ENCODE results near the gene TIMM21. TPM values are rescaled to one million over a fixed set of nuclear protein-coding genes. Genes with fewer than 3 reads are reported as not detected.

Gene TIMM21
- total RNA-seq, 1 experiment from 2014 or later: 82.0 TPM

DNA sequence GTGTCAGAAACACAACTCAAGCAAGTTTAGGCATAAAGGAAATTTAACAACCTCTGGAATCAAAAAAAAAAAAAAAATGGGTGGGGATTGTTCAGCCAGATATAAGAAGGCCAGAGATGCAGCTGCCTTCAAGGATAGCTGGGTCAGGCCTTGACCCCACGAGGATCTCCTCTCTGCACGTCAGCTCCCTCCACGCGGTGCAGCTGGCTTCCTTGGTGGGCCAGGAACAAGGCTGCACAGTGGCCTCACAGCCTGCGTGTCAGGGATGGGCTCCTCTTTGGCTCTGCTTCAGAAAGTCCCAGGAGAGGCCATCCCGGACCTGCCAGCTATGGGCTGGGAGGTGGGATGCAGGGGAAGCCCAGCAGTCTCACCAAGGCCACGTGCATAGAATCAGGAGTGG is 55.5 kb downstream of the TIMM21 start:
- Histone ChIP-seq H3K4me1 (ENCODE audit: control insufficient read depth, insufficient read depth, low read length) (no peaks in the 10 kb centered on the region), H3K27ac (ENCODE audit: low read length) (no peak overlapping the region), H3K27me3 (ENCODE audit: control insufficient read depth, insufficient read depth, low read length) (peaks cover 2% of the 10 kb centered on the region), H3K9me3 (ENCODE audit: control insufficient read depth, insufficient read depth, low read depth, low read length) (no peaks in the 10 kb centered on the region), H3K4me3 (ENCODE audit: low read depth in 2 of 2, low read length in 2 of 2) (no peak overlapping the region), H3K36me3 (ENCODE audit: control insufficient read depth, insufficient read depth, low read length) (no peaks in the 10 kb centered on the region)
- TF ChIP-seq SIN3A (IDR thresholded peaks at IDR 0.05; ENCODE audit: borderline replicate concordance, insufficient read depth, low read depth, low read length) (no peak), POLR2AphosphoS5 (IDR thresholded peaks at IDR 0.05; ENCODE audit: low read depth, low read length) (no peak), REST (IDR thresholded peaks at IDR 0.05; ENCODE audit: insufficient read depth in 1 of 2, low read depth in 2 of 2, low read length in 1 of 2) (no peak), TCF7L2 (IDR thresholded peaks at IDR 0.05; ENCODE audit: low read depth, low read length) (no peak), CTCF (IDR thresholded peaks at IDR 0.05) (no peak)
- BruUV-seq (replicated peaks): no TSS peak
- in situ Hi-C loops (cut with HindIII; ENCODE audit: low pct_unique_long_range_greater_than_20kb, low sequenced_read_pairs): no loop called here
- DNase-seq (ENCODE audit: low read depth, low spot score) (no peak), ATAC-seq (no peak)
- intact Hi-C loops (cut with micrococcal nuclease; ENCODE audit: unreplicated experiment): no loop called here
- ChIA-PET CTCF (interaction anchor here (1.2 kb wide), 1 partner anchor 139 kb away, joined by 3 read pairs; no protein-coding TSS in a partner anchor), POLR2A (no interaction called here)

DNA sequence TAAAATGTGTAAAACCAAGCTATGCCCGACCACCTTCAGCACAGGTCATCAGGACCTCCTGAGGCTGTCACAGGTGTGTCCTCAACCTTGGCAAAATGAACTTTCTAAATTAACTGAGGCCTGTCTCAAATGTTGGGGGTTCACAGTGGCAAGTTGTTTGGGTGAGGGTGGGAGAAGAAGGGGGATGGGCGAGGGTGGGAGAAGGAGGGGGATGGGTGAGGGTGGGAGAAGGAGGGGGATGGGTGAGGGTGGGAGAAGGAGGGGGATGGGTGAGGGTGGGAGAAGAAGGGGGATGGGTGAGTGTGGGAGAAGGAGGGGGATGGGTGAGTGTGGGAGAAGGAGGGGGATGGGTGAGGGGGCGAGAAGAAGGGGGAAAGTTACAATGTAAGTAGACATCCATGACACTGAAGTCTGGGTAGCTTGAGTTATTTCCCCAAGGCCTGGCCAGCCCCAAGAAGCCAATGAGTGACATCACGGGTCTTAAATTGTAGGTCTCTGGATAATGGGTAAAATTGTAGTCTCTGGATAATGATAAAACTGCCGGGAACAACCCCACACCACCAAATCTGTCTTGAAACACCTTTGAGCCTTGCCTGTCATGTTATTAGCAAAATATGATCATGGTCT is 56.3 kb downstream of the TIMM21 start:
- no peak for DNase-seq (ENCODE audit: low read depth, low spot score)
- TF ChIP-seq TCF7L2 (IDR thresholded peaks at IDR 0.05; ENCODE audit: low read depth, low read length) (no peak), CTCF (IDR thresholded peaks at IDR 0.05) (no peak), REST (IDR thresholded peaks at IDR 0.05; ENCODE audit: insufficient read depth in 1 of 2, low read depth in 2 of 2, low read length in 1 of 2) (no peak), POLR2AphosphoS5 (IDR thresholded peaks at IDR 0.05; ENCODE audit: low read depth, low read length) (no peak), SIN3A (IDR thresholded peaks at IDR 0.05; ENCODE audit: borderline replicate concordance, insufficient read depth, low read depth, low read length) (no peak)

More for the DNA sequence above, 56.3 kb downstream of the TIMM21 start:
- Histone ChIP-seq H3K27ac (ENCODE audit: low read length) (no peak overlapping the region), H3K27me3 (ENCODE audit: control insufficient read depth, insufficient read depth, low read length) (peaks cover 2% of the 10 kb centered on the region), H3K36me3 (ENCODE audit: control insufficient read depth, insufficient read depth, low read length) (no peaks in the 10 kb centered on the region), H3K4me1 (ENCODE audit: control insufficient read depth, insufficient read depth, low read length) (no peaks in the 10 kb centered on the region), H3K4me3 (ENCODE audit: low read depth in 2 of 2, low read length in 2 of 2) (no peak overlapping the region), H3K9me3 (ENCODE audit: control insufficient read depth, insufficient read depth, low read depth, low read length) (no peaks in the 10 kb centered on the region)
- intact Hi-C loops (cut with micrococcal nuclease; ENCODE audit: unreplicated experiment): no loop called here
- ChIA-PET POLR2A (no interaction called here), CTCF (interaction anchor here (1.2 kb wide), 1 partner anchor 138 kb away, joined by 3 read pairs; no protein-coding TSS in a partner anchor)
- in situ Hi-C loops (cut with HindIII; ENCODE audit: low pct_unique_long_range_greater_than_20kb, low sequenced_read_pairs): no loop called here
- ATAC-seq: no peak
- no TSS peak for BruUV-seq (replicated peaks)
